Measurements from ENCODE around the gene PWP2. TPM values are rescaled to one million over a fixed set of nuclear protein-coding genes. Genes with fewer than 3 reads are reported as not detected.

PWP2 gene
- total and polyA plus RNA-seq, 2 of the 4 experiments (the other 2 are of a cell fraction): 2.4 to 7.0 TPM

DNA sequence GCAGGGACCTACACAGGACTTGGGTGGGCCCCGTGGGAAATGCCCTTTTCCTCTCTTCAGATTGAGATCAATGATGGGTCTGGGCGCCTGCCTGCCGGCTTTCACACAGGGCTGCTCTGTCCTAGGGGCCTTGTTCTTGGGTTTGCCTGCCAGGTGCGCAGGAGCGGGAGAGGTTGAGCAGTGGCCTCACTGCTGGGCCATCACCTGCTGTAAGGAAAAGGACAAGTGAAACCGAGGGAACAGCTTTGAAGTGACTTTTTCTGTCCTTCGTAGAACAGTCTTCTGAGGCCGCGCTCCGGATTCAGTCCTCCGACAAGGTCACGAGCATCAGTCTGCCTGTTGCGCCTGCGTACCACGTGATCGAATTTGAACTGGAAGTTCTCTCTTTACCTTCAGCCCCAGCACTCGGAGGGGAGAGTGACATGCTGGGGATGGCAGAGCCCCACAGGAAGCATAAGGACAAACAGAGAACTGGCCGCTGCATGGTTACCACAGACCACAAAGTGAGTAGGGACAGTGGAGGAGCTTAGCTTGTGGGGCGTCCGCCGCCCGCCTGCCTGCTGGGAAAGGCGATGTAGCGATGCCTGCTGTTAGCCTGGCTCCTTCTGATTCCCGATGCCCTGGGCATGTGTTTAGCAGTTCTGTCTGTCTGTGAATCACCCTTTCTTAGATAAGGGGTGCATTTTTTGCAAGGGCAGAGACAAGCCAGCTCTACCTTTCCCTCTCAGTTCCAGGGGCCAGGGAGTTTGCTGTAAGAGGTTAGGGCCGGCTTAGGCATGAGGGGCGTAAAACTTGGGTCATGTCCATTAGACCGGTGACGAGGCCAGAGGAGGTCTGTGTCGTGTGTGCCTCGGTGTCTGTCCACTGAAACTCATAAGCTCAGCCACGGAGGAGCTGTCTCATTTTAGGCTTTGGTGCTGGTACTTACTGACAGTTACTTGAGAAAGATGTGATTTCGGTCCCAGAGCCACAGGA lies 19.5 kb upstream of the PWP2 start:
- H3K56ac ChIP-seq (ENCODE audit: extremely low read depth, insufficient read depth, low read length): no peak overlapping the region
- H3K27ac ChIP-seq (ENCODE audit: insufficient read depth, low read length): no peak overlapping the region
- no TSS peak for BruUV-seq (replicated peaks)
- H4K5ac ChIP-seq (ENCODE audit: low read depth, low read length): no peak overlapping the region
- H3K9me3 ChIP-seq (ENCODE audit: control insufficient read depth, insufficient read depth, low read length): no peaks in the 10 kb centered on the region
- no peak overlapping the region for H4K91ac ChIP-seq (ENCODE audit: insufficient read depth, low read depth, low read length)
- H3K79me1 ChIP-seq (ENCODE audit: low read depth in 1 of 2, low read length in 2 of 2): peaks cover 7 to 33% of the 10 kb centered on the region in 2 experiments
- H3K4me1 ChIP-seq (ENCODE audit: control insufficient read depth, insufficient read depth, low read length): no peaks in the 10 kb centered on the region
- H2AFZ ChIP-seq (replicated peaks; ENCODE audit: low read length, poor library complexity): no peak overlapping the region
- no peak overlapping the region for H3K4ac ChIP-seq (ENCODE audit: low read depth, low read length)
- H3K23ac ChIP-seq (ENCODE audit: low read depth, low read length): no peak overlapping the region
- no peak overlapping the region for H3K4me2 ChIP-seq (ENCODE audit: low read depth, low read length)
- H2BK15ac ChIP-seq (ENCODE audit: low read depth, low read length): no peak overlapping the region
- POLR2A ChIA-PET (ENCODE audit: unreplicated experiment): no interaction called here
- no peak overlapping the region for H3K14ac ChIP-seq (replicated peaks; ENCODE audit: low read depth, low read length)
- no peak overlapping the region for H2BK120ac ChIP-seq (ENCODE audit: low read depth, low read length)
- peaks cover 11% of the 10 kb centered on the region; the same call in 1 of the 2 replicates for H3K9me1 ChIP-seq (ENCODE audit: insufficient read depth, low read length)
- H3K36me3 ChIP-seq (ENCODE audit: control insufficient read depth, insufficient read depth, low read length): peaks cover 66% of the 10 kb centered on the region
- no peak overlapping the region for H2AK5ac ChIP-seq (ENCODE audit: low read depth, low read length)
- intact Hi-C loops (cut with micrococcal nuclease): no loop called here
- H3K18ac ChIP-seq (ENCODE audit: low read depth, low read length): no peak overlapping the region
- WGBS, 2 experiments (ENCODE audit: extremely low coverage in 2 of 2, insufficient read length in 1 of 2): 97% methylated on average over 14 of the region's 33 CpGs; no CpG with 5 or more reads in 1 of the 2 experiments
- no peak overlapping the region for H2AK9ac ChIP-seq (replicated peaks; ENCODE audit: low read depth, low read length, poor library complexity)
- H3K9ac ChIP-seq (ENCODE audit: low read depth, low read length): no peak overlapping the region
- H2BK5ac ChIP-seq (ENCODE audit: low read depth, low read length, poor library complexity, severe bottlenecking): no peak overlapping the region
- in situ Hi-C loops (cut with MboI; ENCODE audit: low sequenced_read_pairs): no loop called here
- dilution Hi-C loops (cut with HindIII; ENCODE audit: low sequenced_read_pairs, unreplicated experiment): no loop called here
- peaks cover 4% of the 10 kb centered on the region; the same call in 1 of the 2 replicates for H4K20me1 ChIP-seq (ENCODE audit: insufficient read depth, low read length)
- DNase-seq: no peak
- H3K4me3 ChIP-seq (ENCODE audit: insufficient read depth, low read depth, low read length): no peak overlapping the region
- ATAC-seq (ENCODE audit: low read depth): no peak
- no peak overlapping the region for H2BK20ac ChIP-seq (ENCODE audit: low read depth, low read length)
- CTCF ChIA-PET: no interaction called here
- no peaks in the 10 kb centered on the region for H3K27me3 ChIP-seq (ENCODE audit: control insufficient read depth, insufficient read depth, low read length)
- H4K8ac ChIP-seq (ENCODE audit: low read depth in 2 of 2, low read length in 2 of 2): no peak overlapping the region
- TF ChIP-seq BHLHE40 (IDR thresholded peaks at IDR 0.05; ENCODE audit: low read depth, low read length): no peak
- TF ChIP-seq RCOR1 (IDR thresholded peaks at IDR 0.05; ENCODE audit: insufficient replicate concordance, low read length): no peak
- TF ChIP-seq CEBPB (IDR thresholded peaks at IDR 0.05; ENCODE audit: low read depth, low read length): no peak
- no peak for TF ChIP-seq RFX5 (IDR thresholded peaks at IDR 0.05; ENCODE audit: low read depth, low read length)
- no peak for TF ChIP-seq MAZ (IDR thresholded peaks at IDR 0.05; ENCODE audit: borderline replicate concordance, low read depth, low read length)
- no peak for TF ChIP-seq RAD21 (IDR thresholded peaks at IDR 0.05; ENCODE audit: low read length)
- no peak for TF ChIP-seq NFE2L2 (IDR thresholded peaks at IDR 0.05; ENCODE audit: low read depth, low read length)
- no peak for TF ChIP-seq MXI1 (IDR thresholded peaks at IDR 0.05; ENCODE audit: borderline replicate concordance, low read depth, low read length)
- TF ChIP-seq, protein P1, sequence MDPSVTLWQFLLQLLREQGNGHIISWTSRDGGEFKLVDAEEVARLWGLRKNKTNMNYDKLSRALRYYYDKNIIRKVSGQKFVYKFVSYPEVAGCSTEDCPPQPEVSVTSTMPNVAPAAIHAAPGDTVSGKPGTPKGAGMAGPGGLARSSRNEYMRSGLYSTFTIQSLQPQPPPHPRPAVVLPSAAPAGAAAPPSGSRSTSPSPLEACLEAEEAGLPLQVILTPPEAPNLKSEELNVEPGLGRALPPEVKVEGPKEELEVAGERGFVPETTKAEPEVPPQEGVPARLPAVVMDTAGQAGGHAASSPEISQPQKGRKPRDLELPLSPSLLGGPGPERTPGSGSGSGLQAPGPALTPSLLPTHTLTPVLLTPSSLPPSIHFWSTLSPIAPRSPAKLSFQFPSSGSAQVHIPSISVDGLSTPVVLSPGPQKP (IDR thresholded peaks at IDR 0.05; ENCODE audit: borderline replicate concordance, low read depth, low read length): no peak
- TF ChIP-seq CHD1 (IDR thresholded peaks at IDR 0.05; ENCODE audit: low read depth, low read length): no peak
- no peak for TF ChIP-seq FOS (IDR thresholded peaks at IDR 0.05; ENCODE audit: low read depth, low read length)
- no peak for TF ChIP-seq SMC3 (IDR thresholded peaks at IDR 0.05; ENCODE audit: low read depth, low read length)
- TF ChIP-seq MAFK (IDR thresholded peaks at IDR 0.05; ENCODE audit: low read depth, low read length): no peak
- no peak for TF ChIP-seq POLR2A (IDR thresholded peaks at IDR 0.05; ENCODE audit: low read depth, low read length)
- TF ChIP-seq, protein P2, sequence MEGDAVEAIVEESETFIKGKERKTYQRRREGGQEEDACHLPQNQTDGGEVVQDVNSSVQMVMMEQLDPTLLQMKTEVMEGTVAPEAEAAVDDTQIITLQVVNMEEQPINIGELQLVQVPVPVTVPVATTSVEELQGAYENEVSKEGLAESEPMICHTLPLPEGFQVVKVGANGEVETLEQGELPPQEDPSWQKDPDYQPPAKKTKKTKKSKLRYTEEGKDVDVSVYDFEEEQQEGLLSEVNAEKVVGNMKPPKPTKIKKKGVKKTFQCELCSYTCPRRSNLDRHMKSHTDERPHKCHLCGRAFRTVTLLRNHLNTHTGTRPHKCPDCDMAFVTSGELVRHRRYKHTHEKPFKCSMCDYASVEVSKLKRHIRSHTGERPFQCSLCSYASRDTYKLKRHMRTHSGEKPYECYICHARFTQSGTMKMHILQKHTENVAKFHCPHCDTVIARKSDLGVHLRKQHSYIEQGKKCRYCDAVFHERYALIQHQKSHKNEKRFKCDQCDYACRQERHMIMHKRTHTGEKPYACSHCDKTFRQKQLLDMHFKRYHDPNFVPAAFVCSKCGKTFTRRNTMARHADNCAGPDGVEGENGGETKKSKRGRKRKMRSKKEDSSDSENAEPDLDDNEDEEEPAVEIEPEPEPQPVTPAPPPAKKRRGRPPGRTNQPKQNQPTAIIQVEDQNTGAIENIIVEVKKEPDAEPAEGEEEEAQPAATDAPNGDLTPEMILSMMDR (conservative IDR thresholded peaks at IDR 0.05; ENCODE audit: low read depth, low read length): no peak

All from IMR-90 (cell line).